ENCODE results near the gene GUCA2A. TPM values are rescaled to one million over a fixed set of nuclear protein-coding genes. Genes with fewer than 3 reads are reported as not detected.

GUCA2A gene
- total and polyA plus RNA-seq, 2 of the 4 experiments (the other 2 are of a cell fraction): not detected

DNA sequence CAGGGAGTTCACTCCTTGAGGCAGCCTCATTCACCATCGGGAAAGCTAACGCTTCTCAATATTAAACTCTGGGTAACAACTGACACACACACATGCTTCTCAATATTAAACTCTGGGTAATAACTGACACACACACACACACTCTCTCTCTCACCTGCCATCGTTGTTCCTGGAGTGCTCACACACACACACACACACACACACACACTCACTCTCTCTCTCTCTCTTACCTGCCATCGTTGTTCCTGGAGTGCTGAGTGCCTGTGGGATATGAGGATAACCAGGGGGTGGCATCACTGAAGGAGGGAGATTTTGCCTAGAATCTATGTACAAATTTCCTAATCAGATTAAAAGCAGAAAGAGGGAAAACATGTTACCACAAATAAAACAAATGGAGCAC is 17.1 kb upstream of the GUCA2A start:
- Histone ChIP-seq H2BK120ac (ENCODE audit: low read depth, low read length) (no peak overlapping the region), H3K27ac (ENCODE audit: insufficient read depth, low read length) (no peak overlapping the region), H3K4ac (ENCODE audit: low read depth, low read length) (no peak overlapping the region), H2AFZ (replicated peaks; ENCODE audit: low read length, poor library complexity) (no peak overlapping the region), H3K9me3 (ENCODE audit: control insufficient read depth, insufficient read depth, low read length) (no peaks in the 10 kb centered on the region), H3K9me1 (ENCODE audit: insufficient read depth, low read length) (0 out of 2 replicates have a peak, but pooled peaks cover 2% of the 10 kb centered on the region), H2AK5ac (ENCODE audit: low read depth, low read length) (no peak overlapping the region), H3K79me1 (ENCODE audit: low read depth in 1 of 2, low read length in 2 of 2) (peaks cover 0 to 13% of the 10 kb centered on the region in 2 experiments; a peak in 2 of 4 replicates), H4K5ac (ENCODE audit: low read depth, low read length) (no peak overlapping the region), H3K56ac (ENCODE audit: extremely low read depth, insufficient read depth, low read length) (no peak overlapping the region), H2BK20ac (ENCODE audit: low read depth, low read length) (no peak overlapping the region), H4K8ac (ENCODE audit: low read depth in 2 of 2, low read length in 2 of 2) (no peak overlapping the region), H3K36me3 (ENCODE audit: control insufficient read depth, insufficient read depth, low read length) (peaks cover 19% of the 10 kb centered on the region), H3K18ac (ENCODE audit: low read depth, low read length) (no peak overlapping the region), H3K14ac (replicated peaks; ENCODE audit: low read depth, low read length) (no peak overlapping the region), H3K23ac (ENCODE audit: low read depth, low read length) (no peak overlapping the region), H3K4me2 (ENCODE audit: low read depth, low read length) (no peak overlapping the region), H2BK5ac (ENCODE audit: low read depth, low read length, poor library complexity, severe bottlenecking) (no peak overlapping the region), H3K27me3 (ENCODE audit: control insufficient read depth, insufficient read depth, low read length) (no peaks in the 10 kb centered on the region), H2AK9ac (replicated peaks; ENCODE audit: low read depth, low read length, poor library complexity) (no peak overlapping the region), H3K4me1 (ENCODE audit: control insufficient read depth, insufficient read depth, low read length) (peaks cover 6% of the 10 kb centered on the region), H3K9ac (ENCODE audit: low read depth, low read length) (no peak overlapping the region), H3K4me3 (ENCODE audit: insufficient read depth, low read depth, low read length) (no peak overlapping the region), H2BK15ac (ENCODE audit: low read depth, low read length) (no peak overlapping the region), H4K20me1 (ENCODE audit: insufficient read depth, low read length) (peaks cover 9% of the 10 kb centered on the region; the same call in 1 of the 2 replicates), H4K91ac (ENCODE audit: insufficient read depth, low read depth, low read length) (no peak overlapping the region)
- ATAC-seq (ENCODE audit: low read depth) (no peak), DNase-seq (no peak)
- no CpG with 5 or more reads among the region's 4 CpGs for WGBS, 2 experiments (ENCODE audit: extremely low coverage in 2 of 2, insufficient read length in 1 of 2)
- intact Hi-C loops (cut with micrococcal nuclease) (no loop called here), dilution Hi-C loops (cut with HindIII; ENCODE audit: low sequenced_read_pairs, unreplicated experiment) (no loop called here), in situ Hi-C loops (cut with MboI; ENCODE audit: low sequenced_read_pairs) (no loop called here)
- ChIA-PET POLR2A (ENCODE audit: unreplicated experiment) (no interaction called here), CTCF (no interaction called here)
- BruUV-seq (replicated peaks): no TSS peak
- TF ChIP-seq NFE2L2 (IDR thresholded peaks at IDR 0.05; ENCODE audit: low read depth, low read length) (no peak), RCOR1 (IDR thresholded peaks at IDR 0.05; ENCODE audit: insufficient replicate concordance, low read length) (no peak)

Data from IMR-90 (cell line).